HG02885 (cell line): ENCODE results near the gene TUBB1.
"Not testable (repeated sequence)": the region's sequence is repeated elsewhere in the genome, so short reads cannot be mapped to it uniquely, and the experiment has no call there.

Source experiments
- ATAC-seq: cut with Tn5 transposase; IDR thresholded peaks from one replicate; pipeline ENCODE4 v1.9.1; 2021; ENCODE audit warnings: mild to moderate bottlenecking; ENCODE audit not compliant: unreplicated experiment, poor library complexity

Gene TUBB1

GRCh38 chr20:59019217-59019616 is at the start of gene TUBB1:
TSS of gene TUBB1 (plus strand) at chr20:59019429. CDS start at chr20:59019523, 94 bp downstream.
- no peak for ATAC-seq

DNA sequence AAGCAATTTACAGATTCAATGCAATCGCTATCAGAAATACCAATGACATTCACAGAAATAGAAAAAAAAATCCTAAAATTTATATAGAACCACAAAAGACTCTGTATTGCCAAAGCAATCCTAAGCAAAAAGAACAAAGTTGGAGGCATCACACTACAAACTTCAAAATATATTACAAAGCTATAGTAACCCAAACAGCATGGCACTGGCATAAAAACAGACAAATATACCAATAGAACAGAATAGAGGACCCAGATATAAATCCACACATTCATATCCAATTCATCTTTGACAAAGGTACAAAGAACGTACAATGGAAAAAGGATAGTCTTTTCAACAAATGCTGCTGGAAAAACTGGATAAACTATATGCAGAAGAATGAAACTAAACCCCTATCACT is 49.8 kb upstream of the TUBB1 start:
- ATAC-seq, result no peak

DNA sequence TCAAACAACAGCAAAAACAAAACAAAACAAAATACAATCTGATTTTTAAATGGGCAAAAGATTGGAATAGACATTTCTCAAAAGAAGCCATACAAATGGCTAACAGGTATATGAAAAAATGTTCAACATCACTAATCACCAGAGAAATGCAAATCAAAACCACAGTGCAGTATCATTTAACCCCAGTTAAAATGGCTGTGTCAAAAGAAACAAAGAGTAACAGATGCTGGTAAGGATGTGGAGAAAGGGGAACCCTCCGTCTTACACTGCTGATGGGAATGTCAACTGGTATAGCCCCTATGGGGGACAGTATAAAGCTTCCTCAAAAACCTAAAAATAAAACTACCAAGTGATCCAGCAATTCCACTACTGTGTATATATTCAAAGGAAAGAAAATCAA is 49.1 kb upstream of the TUBB1 start:
- no peak for ATAC-seq

GRCh38 chr20:58971429-58971828 is 47.8 kb upstream of the TUBB1 start:
- no peak for ATAC-seq

- no peak for ATAC-seq
These were observed 46.0 kb upstream of the TUBB1 start for GRCh38 chr20:58973179-58973578.

DNA sequence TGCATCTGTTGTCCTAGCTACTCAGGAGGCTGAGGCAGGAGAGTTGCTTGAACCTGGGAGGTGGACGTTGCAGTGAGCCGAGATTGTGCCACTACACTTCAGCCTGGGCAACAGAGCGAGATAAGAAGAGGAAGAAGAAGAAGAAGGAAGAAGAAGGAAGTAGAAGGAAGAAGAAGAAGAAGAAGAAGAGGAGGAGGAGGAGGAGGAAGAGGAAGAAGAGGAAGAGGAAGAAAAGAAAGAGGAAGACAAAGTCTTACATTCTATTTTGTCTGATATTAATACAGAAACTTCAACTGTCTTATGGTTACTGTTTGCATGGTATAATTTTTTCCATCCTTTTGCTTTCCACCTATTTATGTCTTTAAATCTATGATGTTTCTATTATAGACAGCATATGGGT is 45.4 kb upstream of the TUBB1 start:
- no peak for ATAC-seq

DNA sequence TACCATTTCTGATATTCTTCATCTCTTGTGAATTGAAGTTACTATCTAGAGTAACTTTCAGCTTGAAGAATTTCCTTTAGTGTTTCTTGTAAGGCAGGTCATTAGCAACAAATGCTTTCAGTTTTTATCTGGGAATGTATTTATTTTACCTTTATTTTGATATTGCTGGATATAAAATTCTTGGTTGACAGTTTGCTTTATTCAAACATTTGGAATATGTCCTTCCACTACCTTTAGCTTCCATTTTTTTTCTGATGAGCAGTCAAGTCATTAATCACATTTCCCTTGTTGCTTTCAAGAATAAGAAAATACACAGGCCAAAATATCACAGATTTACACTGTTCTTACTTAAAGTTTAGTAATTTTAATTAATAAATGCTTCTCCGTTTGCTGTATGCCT is 43.9 kb upstream of the TUBB1 start:
- no peak for ATAC-seq

DNA sequence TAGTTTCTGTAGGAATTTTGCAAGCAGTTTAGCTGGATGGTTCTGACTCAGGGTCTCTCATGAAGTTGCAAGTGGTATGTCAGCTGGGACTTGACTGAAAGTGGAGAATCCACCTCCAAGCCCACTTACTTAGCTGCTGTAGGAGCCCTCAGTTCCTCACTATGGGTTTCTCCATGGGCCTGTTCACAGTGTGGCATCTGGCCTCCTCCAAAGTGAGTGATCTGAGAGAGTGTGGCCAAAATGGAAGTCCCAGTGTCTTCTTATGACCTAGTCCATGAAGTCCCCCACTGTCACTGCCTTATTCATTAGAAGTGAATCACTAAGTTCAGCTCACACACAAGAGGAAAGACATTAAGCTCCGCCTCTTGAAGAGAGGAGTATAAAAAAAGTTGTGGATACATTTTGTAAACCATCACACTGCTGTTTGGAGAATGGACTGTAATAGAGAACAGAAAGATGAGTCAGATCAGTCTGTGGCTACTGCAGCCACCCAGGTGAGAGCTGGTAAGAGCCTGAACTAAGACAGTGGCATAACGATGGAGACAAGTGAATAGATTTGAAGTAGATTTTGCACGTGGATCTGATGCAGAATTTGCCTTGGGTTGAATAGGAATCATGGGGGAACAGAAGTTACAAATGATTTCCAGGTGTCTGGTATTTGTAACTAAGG is 43.0 kb upstream of the TUBB1 start:
- no peak for ATAC-seq

DNA sequence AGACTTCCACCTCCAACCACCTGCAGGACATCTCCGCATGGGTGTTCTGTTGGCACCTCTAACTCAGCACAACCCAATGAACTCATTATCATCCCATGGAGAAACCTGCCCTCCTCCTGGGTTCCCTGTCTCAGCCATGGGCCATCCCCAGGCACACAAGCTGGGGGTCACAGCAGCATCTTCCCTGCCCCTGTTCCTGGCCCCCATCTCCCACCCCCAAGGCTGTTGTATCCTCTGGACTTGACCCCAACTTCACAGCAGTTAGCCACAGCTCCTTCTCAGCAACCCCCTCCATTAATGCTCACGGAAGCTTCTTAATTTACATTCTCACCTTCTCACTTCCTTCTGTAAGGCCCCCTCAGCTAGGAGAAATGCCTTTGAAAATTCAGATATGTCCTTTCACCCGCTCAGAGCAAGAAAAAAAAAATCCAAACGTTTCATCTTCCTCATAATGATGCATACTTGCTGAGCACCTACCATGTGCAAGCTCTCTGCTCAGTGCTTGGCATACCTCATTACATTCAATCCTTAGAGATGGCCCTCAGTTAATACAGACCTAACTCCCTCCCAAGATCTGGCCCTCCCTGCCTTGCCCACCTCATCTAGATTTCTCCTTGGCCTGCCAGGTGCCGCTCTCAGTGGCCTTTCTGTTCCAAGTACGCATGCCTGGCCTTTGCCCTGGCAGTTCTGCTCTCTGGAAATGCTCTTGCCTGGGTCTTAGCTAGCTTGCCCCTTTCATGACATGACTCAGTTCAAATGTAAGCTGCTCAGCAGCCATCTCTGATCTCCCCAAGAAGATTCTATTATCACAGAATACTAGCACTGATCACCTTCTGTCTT is 40.7 kb upstream of the TUBB1 start:
- ATAC-seq, result no peak

DNA sequence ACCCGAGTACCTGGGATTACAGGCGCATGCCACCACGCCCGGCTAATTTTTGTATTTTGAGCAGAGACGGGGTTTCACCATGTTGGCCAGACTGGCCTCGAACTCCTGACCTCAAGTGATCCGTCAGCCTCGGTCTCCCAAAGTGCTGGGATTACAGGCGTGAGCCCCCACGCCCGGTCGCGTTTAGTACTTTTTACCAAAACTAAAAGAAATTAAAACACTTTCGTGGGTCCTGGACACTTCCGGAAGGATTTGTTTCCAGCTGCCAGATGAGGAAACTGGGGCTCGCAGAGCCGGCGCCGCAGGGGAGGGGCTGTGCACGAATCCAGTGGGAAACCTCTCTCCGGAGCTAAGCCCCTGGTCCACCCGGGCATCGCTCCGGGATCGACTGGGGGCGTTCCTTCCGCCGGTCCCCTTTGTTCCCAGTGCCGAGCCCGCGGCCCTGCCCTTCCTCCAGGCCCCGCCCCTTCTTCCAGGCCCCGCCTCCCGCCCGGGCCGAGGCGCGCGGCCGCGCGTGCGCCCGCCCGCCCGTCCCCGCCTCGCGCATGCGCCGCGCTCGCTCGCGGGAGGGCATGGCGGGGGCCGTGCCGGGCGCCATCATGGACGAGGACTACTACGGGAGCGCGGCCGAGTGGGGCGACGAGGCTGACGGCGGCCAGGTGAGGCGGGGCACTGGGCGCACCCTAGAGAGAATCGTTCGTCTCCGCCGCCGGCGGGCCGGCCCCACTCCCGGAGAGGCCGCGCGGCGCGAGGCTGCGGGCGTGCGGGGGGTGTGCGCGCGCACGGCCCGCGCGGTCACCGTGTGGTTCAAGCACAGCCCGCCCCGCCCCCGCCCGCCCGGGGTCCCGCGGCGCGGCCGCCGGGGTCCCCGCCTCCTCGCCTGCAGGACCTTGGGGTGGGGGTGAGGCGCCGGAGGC is 38.3 kb upstream of the TUBB1 start, which contains the start of gene NELFCD:
Gene NELFCD (plus strand): TSS at position 546 of the 917 bp plus-strand sequence. CDS start 54 bp downstream, at position 600.
- ATAC-seq, result peak; percentile 82

DNA sequence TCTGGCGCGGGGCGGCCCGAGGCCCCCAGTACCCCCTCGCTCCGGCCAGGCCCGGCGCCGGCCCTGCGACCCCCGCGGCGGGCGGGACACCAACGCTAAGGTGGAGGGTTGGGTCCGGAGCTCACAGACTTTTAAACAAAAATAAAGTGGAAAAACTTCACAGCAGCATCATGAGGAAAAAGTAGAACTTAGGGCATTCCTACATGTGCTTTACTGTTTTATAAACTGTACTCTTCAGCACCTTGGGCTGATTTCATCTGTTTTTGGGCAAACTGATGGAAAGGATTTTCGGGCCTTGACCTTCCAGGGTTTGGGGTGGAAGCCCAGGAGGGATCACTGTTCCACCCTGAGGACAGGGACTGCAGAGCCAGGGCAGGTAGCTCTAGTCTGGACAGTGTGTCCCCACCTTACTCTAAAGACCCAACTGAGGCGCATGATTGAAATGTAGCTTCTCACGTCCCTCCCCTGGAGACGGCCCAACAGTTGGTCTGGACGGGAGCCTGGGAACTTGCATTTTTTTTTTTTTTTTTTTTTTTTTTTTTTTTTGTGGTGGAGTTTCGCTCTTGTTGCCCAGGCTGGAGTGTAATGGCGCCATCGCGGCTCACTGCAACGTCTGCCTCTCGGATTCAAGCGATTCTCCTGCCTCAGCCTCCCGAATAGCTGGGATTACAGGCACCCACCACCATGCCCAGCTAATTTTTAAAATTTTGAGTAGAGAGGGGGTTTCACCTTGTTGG is 37.4 kb upstream of the TUBB1 start:
- no peak for ATAC-seq

- no peak for ATAC-seq
These were observed 36.7 kb upstream of the TUBB1 start for GRCh38 chr20:58982406-58983114.

DNA sequence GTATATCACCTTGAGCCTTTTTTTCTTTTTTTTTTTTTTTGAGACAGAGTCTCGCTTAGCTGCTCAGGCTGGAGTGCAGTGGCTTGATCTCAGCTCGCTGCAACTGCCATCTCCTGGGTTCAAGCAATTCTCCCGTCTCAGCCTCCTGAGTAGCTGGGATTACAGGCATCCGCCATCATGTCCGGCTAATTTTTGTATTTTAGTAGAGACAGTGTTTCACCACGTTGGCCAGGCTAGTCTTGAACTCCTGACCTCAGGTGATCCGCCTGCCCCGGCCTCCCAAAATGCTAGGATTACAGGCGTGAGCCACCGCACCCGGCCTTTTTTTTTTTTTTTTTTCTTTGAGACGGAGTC is 36.1 kb upstream of the TUBB1 start:
- ATAC-seq, result not testable (repeated sequence)

DNA sequence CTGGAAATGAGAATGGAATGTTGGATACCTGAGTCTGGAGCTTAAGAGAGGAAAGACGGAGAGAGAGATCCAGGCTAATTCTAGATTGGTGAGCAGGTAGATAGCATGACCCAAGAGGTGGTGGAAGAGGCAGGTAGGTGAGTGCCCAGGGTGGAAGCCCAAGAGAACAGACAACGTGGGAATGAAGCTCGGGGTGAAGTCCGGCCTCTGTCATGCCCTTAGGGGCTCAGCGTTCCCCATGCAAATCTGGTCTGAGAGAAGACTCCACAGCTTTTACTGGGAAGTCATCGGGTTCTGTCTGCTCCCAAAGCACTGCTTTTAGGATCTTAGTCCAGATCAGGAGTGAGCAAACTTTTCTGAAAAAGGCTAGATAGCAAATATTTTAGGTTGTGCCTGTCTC is 34.5 kb upstream of the TUBB1 start:
- ATAC-seq, result no peak

DNA sequence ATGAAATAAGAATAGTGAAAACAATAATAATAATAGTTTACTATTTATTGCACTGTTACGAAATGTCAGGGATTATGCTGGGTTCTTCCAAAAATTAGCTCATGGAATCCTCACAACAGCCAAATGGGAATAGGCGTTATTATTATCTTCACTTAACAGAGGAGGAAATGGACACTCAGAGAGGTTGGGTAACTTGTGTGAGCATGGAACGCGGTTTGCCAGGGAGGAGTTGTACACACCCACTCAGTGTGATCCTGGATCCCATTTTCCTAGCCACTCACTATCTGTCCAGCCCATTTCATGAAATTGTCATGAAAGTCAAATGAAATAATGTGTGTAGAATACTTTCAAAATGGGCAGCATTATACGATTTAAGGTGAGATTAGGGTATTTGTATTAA is 33.6 kb upstream of the TUBB1 start:
- ATAC-seq, result no peak

DNA sequence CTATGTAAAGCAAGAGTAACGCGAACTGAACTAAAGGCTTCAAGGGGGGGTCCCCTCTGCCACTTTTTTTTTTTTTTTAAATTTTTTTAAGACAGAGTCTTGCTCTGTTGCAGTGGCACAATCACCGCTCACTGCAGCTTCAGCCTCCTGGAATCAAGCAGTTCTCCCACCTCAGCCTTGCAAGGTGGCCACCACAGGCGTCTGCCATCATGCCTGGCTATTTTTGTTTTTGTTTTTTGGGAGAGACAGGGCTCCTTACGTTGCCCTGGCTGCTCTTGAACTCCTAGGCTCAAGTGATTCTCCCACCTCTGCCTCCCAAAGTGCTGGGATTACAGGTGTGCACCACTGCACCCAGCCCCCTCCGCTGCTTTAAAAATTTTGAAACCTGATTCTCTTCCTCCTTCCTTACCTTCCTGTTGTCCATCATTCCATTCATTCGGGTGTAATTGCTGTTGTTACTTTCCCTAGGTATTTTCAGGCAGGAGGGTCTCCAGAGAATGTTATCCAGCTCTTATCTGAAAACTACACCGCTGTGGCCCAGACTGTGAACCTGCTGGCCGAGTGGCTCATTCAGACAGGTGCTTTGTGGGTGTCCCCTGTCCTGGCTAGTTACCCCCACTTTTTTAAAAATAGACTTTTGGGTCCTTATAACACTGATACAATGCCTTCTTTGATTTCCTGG is 32.8 kb upstream of the TUBB1 start:
- ATAC-seq, result no peak

GRCh38 chr20:58986968-58987517 is 32.2 kb upstream of the TUBB1 start:
- ATAC-seq, result no peak

GRCh38 chr20:58987790-58988564 is 31.3 kb upstream of the TUBB1 start:
- ATAC-seq, result no peak
